ENCODE results near the gene MMP3. TPM values are rescaled to one million over a fixed set of nuclear protein-coding genes. Genes with fewer than 3 reads are reported as not detected.
"Not testable (repeated sequence)": the region's sequence is repeated elsewhere in the genome, so short reads cannot be mapped to it uniquely, and the experiment has no call there.

MMP3 gene
- 0.05 TPM in 1 of 2 replicates, not detected in the other for total RNA-seq (2014; rRNA removed; shearing (Covaris generic))
- polyA plus RNA-seq (2015; cell fraction: cytosol; rRNA removed): 0.06 TPM in 1 of 2 replicates, not detected in the other
- polyA plus RNA-seq (2015; cell fraction: nucleus; rRNA removed): not detected in 2 replicates

GRCh38 chr11:102843489-102843888, at the start of gene MMP3:
Gene MMP3 (minus strand): TSS chr11:102843609. CDS start chr11:102843546, 63 bp downstream.
- no peak for DNase-seq (ENCODE audit: low read depth, low spot score)
- in situ Hi-C loops (cut with HindIII; ENCODE audit: low pct_unique_long_range_greater_than_20kb, low sequenced_read_pairs): no loop called here

- in situ Hi-C loops (cut with HindIII; ENCODE audit: low pct_unique_long_range_greater_than_20kb, low sequenced_read_pairs): no loop called here
- no peak for DNase-seq (ENCODE audit: low read depth, low spot score)
These were observed 48.3 kb upstream of the MMP3 start for GRCh38 chr11:102891736-102892135.

GRCh38 chr11:102886999-102887398, 43.6 kb upstream of the MMP3 start:
- no peak for DNase-seq (ENCODE audit: low read depth, low spot score)

GRCh38 chr11:102883141-102883540, 39.7 kb upstream of the MMP3 start:
- in situ Hi-C loops (cut with HindIII; ENCODE audit: low pct_unique_long_range_greater_than_20kb, low sequenced_read_pairs): no loop called here
- no peak for DNase-seq (ENCODE audit: low read depth, low spot score)

More at GRCh38 chr11:102886999-102887398, 43.6 kb upstream of the MMP3 start:
- in situ Hi-C loops (cut with HindIII; ENCODE audit: low pct_unique_long_range_greater_than_20kb, low sequenced_read_pairs): no loop called here

GRCh38 chr11:102882389-102883024, 39.1 kb upstream of the MMP3 start:
- DNase-seq (ENCODE audit: low read depth, low spot score): no peak
- in situ Hi-C loops (cut with HindIII; ENCODE audit: low pct_unique_long_range_greater_than_20kb, low sequenced_read_pairs): no loop called here

GRCh38 chr11:102879801-102880200, 36.4 kb upstream of the MMP3 start:
- in situ Hi-C loops (cut with HindIII; ENCODE audit: low pct_unique_long_range_greater_than_20kb, low sequenced_read_pairs): no loop called here

GRCh38 chr11:102878595-102878994, 35.2 kb upstream of the MMP3 start:
- DNase-seq (ENCODE audit: low read depth, low spot score): no peak
- in situ Hi-C loops (cut with HindIII; ENCODE audit: low pct_unique_long_range_greater_than_20kb, low sequenced_read_pairs): no loop called here

More at GRCh38 chr11:102879801-102880200, 36.4 kb upstream of the MMP3 start:
- no peak for DNase-seq (ENCODE audit: low read depth, low spot score)

GRCh38 chr11:102874852-102875251, 31.4 kb upstream of the MMP3 start, which contains the start of gene MMP12:
Gene MMP12 (minus strand): TSS chr11:102874982. CDS start chr11:102874937, 45 bp downstream.
- DNase-seq (ENCODE audit: low read depth, low spot score): no peak
- in situ Hi-C loops (cut with HindIII; ENCODE audit: low pct_unique_long_range_greater_than_20kb, low sequenced_read_pairs): no loop called here

- DNase-seq (ENCODE audit: low read depth, low spot score); in situ Hi-C loops (cut with HindIII; ENCODE audit: low pct_unique_long_range_greater_than_20kb, low sequenced_read_pairs): not testable (repeated sequence)
These were observed 26.1 kb upstream of the MMP3 start for GRCh38 chr11:102869354-102869964.

- DNase-seq (ENCODE audit: low read depth, low spot score): no peak
- in situ Hi-C loops (cut with HindIII; ENCODE audit: low pct_unique_long_range_greater_than_20kb, low sequenced_read_pairs): no loop called here
These were observed 24.9 kb upstream of the MMP3 start for GRCh38 chr11:102868339-102868738.

- in situ Hi-C loops (cut with HindIII; ENCODE audit: low pct_unique_long_range_greater_than_20kb, low sequenced_read_pairs): no loop called here
These were observed 21.3 kb upstream of the MMP3 start for GRCh38 chr11:102864724-102865123.

GRCh38 chr11:102853956-102854355, 10.5 kb upstream of the MMP3 start:
- no peak for DNase-seq (ENCODE audit: low read depth, low spot score)
- in situ Hi-C loops (cut with HindIII; ENCODE audit: low pct_unique_long_range_greater_than_20kb, low sequenced_read_pairs): no loop called here

More at GRCh38 chr11:102864724-102865123, 21.3 kb upstream of the MMP3 start:
- DNase-seq (ENCODE audit: low read depth, low spot score): no peak

- no peak for DNase-seq (ENCODE audit: low read depth, low spot score)
- in situ Hi-C loops (cut with HindIII; ENCODE audit: low pct_unique_long_range_greater_than_20kb, low sequenced_read_pairs): no loop called here
These were observed 9.6 kb upstream of the MMP3 start for GRCh38 chr11:102853055-102853454.

- DNase-seq (ENCODE audit: low read depth, low spot score): no peak
- in situ Hi-C loops (cut with HindIII; ENCODE audit: low pct_unique_long_range_greater_than_20kb, low sequenced_read_pairs): no loop called here
These were observed 7.8 kb upstream of the MMP3 start for GRCh38 chr11:102850973-102851745.

- in situ Hi-C loops (cut with HindIII; ENCODE audit: low pct_unique_long_range_greater_than_20kb, low sequenced_read_pairs): no loop called here
- no peak for DNase-seq (ENCODE audit: low read depth, low spot score)
These were observed 5.9 kb upstream of the MMP3 start for GRCh38 chr11:102849311-102849710.

- in situ Hi-C loops (cut with HindIII; ENCODE audit: low pct_unique_long_range_greater_than_20kb, low sequenced_read_pairs): no loop called here
- DNase-seq (ENCODE audit: low read depth, low spot score): no peak
These were observed 2.9 kb upstream of the MMP3 start for GRCh38 chr11:102846292-102846691.

GRCh38 chr11:102842930-102843329, 479 bp downstream of the MMP3 start:
- in situ Hi-C loops (cut with HindIII; ENCODE audit: low pct_unique_long_range_greater_than_20kb, low sequenced_read_pairs): no loop called here
- no peak for DNase-seq (ENCODE audit: low read depth, low spot score)

GRCh38 chr11:102840018-102840417, 3.4 kb downstream of the MMP3 start:
- DNase-seq (ENCODE audit: low read depth, low spot score): no peak
- in situ Hi-C loops (cut with HindIII; ENCODE audit: low pct_unique_long_range_greater_than_20kb, low sequenced_read_pairs): no loop called here

All from SK-MEL-5 (cell line).